T47D (cell line): Measurements from ENCODE around the gene MYD88.
A peak's percentile ranks its signal among the peaks of the same experiment; 100 is the strongest.

Experiments
- DNase-seq, 2 experiments: peaks; one replicate each; pipeline versions ENCODE4 v3.0.0 to v3.0.0-alpha.2; 2011 to 2012; ENCODE audit warnings: low read depth in 1 of 2, low spot score in 1 of 2
- JUND ChIP-seq: IDR thresholded peaks from 2 replicates; pipeline ENCODE4 v1.6.1; 2012; ENCODE audit warnings: low read depth
- in situ Hi-C: cut with HindIII; loops from 2 replicates; pipeline ENCODE4 v1.10.0; 2016; ENCODE audit warnings: low sequenced_read_pairs, low pct_unique_long_range_greater_than_20kb

The MYD88 gene

GRCh38 chr3:38163117-38163840, 24.8 kb downstream of the MYD88 start:
- in situ Hi-C loops: no loop called here
- no peak for TF ChIP-seq JUND
- DNase-seq: peak in 1 of 2 experiments; percentile 59

GRCh38 chr3:38163841-38164642, 25.6 kb downstream of the MYD88 start:
- no peak for TF ChIP-seq JUND
- in situ Hi-C loops: no loop called here
- no peak for DNase-seq

- TF ChIP-seq JUND: no peak
- in situ Hi-C loops: no loop called here
Measured at GRCh38 chr3:38164643-38164951, 26.1 kb downstream of the MYD88 start.

GRCh38 chr3:38164952-38165721, 26.7 kb downstream of the MYD88 start, which contains the start of gene OXSR1:
OXSR1 (plus strand) TSS chr3:38165537; CDS start chr3:38165877, 340 bp downstream.
- in situ Hi-C loops: no loop called here
- TF ChIP-seq JUND: no peak
- DNase-seq: peak; percentile 98 to 100

More at GRCh38 chr3:38164643-38164951, 26.1 kb downstream of the MYD88 start:
- DNase-seq: no peak

GRCh38 chr3:38165722-38166387, 27.4 kb downstream of the MYD88 start:
- no peak for TF ChIP-seq JUND
- in situ Hi-C loops: no loop called here
- peak; percentile 69 to 78 for DNase-seq

- no peak for TF ChIP-seq JUND
- DNase-seq: no peak
- in situ Hi-C loops: no loop called here
Measured at GRCh38 chr3:38167591-38167990, 29.1 kb downstream of the MYD88 start.

- DNase-seq: no peak
- no peak for TF ChIP-seq JUND
- in situ Hi-C loops: no loop called here
Measured at GRCh38 chr3:38168151-38169026, 29.9 kb downstream of the MYD88 start.

- in situ Hi-C loops: no loop called here
Measured at GRCh38 chr3:38169027-38169317, 30.5 kb downstream of the MYD88 start.

GRCh38 chr3:38170722-38171121, 32.3 kb downstream of the MYD88 start:
- no peak for TF ChIP-seq JUND
- in situ Hi-C loops: no loop called here
- DNase-seq: no peak

More at GRCh38 chr3:38169027-38169317, 30.5 kb downstream of the MYD88 start:
- no peak for TF ChIP-seq JUND
- no peak for DNase-seq

GRCh38 chr3:38171622-38172021, 33.2 kb downstream of the MYD88 start:
- TF ChIP-seq JUND: no peak
- DNase-seq: no peak
- in situ Hi-C loops: no loop called here

- in situ Hi-C loops: no loop called here
- TF ChIP-seq JUND: no peak
- DNase-seq: no peak
Measured at GRCh38 chr3:38173834-38174418, 35.5 kb downstream of the MYD88 start.
